GM12864 (cell line): Measurements from ENCODE around the gene TSPAN10.

ENCODE experiments used
- DNase-seq: peaks from one replicate; pipeline ENCODE4 v3.0.0-alpha.2; 2011; ENCODE audit warnings: low read depth
- H3K4me3 ChIP-seq: 2 replicates; pipeline ENCODE4 v1.5.1; 2011; ENCODE audit warnings: mild to moderate bottlenecking, low read depth, low read length, control low read depth
- CTCF ChIP-seq: IDR thresholded peaks from 2 replicates; pipeline ENCODE4 v1.5.1; 2011; ENCODE audit warnings: low read depth, mild to moderate bottlenecking, moderate library complexity, low read length, control low read depth, inconsistent platforms; ENCODE audit errors: missing control alignments

TSPAN10 gene

GRCh38 chr17:81680150-81680549, 43.2 kb downstream of the TSPAN10 start:
- H3K4me3 ChIP-seq, result no peak overlapping the region
- no peak for TF ChIP-seq CTCF
- DNase-seq, result no peak

DNA sequence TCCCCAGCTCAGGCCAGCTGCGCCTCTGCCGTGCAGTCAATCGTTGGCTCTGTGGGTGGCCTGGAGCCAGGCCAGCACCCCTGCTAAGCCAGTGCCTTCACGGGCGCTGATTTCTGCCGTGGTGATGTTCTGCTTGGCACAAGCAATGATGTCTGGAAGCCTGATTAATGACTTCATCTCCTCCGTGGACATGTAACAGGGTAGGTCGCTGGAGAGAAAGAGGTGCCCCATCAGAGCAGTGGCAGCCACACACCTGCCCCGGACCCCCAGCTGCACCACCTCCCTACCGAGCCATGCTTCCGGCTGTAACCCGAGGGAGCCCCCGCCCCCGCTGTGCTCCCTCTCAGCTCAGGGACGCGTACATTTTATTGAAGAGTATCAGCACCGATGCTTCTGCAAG, 44.7 kb downstream of the TSPAN10 start:
- no peak for TF ChIP-seq CTCF
- H3K4me3 ChIP-seq, result no peak overlapping the region
- no peak for DNase-seq

GRCh38 chr17:81682565-81683207, 45.7 kb downstream of the TSPAN10 start:
- peak overlapping the region; percentile 66 for H3K4me3 ChIP-seq
- no peak for TF ChIP-seq CTCF
- no peak for DNase-seq

DNA sequence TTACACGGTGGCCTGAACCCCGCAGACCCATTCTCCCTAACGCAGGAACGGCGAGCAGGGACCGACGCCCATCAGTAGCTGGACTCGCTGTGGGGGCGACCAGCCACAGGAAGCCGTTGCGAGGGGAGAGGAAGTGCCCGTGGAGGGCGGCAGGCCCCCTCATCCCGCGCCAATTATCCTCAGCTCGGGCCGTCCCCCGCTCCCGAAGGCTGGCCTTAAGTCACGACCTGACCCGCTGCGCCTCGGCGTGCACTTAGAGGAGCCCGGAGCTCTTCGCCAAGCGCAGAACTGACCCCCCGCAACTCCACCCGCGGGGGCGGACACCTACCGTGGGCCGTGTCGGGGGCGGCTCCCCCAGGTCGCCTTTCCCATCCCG, 46.2 kb downstream of the TSPAN10 start:
- DNase-seq, result no peak
- TF ChIP-seq CTCF, result no peak
- H3K4me3 ChIP-seq, result peak overlapping the region; percentile 66

DNA sequence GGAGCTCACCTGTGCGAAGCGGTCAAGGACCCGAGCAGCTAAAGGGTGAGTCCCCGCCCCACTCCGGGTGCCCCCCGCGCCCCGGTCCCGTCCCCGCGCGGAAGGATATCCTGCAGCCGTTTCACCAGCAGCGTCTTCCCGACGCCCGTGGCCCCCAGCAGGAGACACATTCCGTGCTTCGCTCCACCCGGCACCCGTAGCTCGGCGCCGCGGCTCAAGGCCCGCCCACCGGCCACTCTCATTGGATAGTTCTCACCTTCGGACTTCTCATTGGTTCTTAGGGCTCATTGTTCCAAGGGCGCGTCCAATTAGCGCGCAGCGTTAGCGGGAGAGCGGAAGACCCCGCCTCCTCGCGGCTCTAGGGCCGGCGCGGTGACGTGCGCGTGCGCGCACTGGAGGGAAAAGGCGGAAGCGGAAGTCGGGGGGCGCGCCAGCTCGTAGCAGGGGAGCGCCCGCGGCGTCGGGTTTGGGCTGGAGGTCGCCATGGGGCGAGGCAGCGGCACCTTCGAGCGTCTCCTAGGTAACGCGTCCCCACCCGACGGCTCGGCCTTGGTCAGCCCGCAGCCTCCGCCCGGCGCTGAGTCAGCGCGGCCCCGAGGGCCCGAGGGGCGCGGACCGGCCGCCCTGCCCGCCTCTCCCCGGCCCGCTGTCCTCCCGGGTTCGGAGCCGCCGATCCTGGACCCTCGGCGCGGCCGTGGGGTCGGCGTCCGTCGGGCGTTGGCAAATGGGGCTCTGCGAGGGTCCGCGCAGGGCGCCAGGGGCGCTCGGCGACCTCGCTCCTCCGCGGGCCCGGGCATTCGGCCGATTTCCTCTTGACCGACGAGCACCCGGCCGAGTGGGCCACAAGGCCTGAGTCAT, 46.8 kb downstream of the TSPAN10 start, which contains the start of the genes ARL16 and HGS:
Gene ARL16, minus strand, starts transcription at position 214 of the 858 bp plus-strand sequence. Its CDS starts 44 bp downstream, at position 170.
Gene HGS, plus strand, starts transcription at position 428 of the 858 bp plus-strand sequence. Its CDS starts 56 bp downstream, at position 484.
- peak within 1 kb of the TSS; percentile 66 for H3K4me3 ChIP-seq
- DNase-seq, result peak; percentile 93
- TF ChIP-seq CTCF, result no peak

- no peak for DNase-seq
- TF ChIP-seq CTCF, result no peak
- H3K4me3 ChIP-seq, result peak overlapping the region; percentile 66
Observed at GRCh38 chr17:81684442-81684911, 47.5 kb downstream of the TSPAN10 start.
